ENCODE data around the gene ECHDC1.

Gene ECHDC1

DNA sequence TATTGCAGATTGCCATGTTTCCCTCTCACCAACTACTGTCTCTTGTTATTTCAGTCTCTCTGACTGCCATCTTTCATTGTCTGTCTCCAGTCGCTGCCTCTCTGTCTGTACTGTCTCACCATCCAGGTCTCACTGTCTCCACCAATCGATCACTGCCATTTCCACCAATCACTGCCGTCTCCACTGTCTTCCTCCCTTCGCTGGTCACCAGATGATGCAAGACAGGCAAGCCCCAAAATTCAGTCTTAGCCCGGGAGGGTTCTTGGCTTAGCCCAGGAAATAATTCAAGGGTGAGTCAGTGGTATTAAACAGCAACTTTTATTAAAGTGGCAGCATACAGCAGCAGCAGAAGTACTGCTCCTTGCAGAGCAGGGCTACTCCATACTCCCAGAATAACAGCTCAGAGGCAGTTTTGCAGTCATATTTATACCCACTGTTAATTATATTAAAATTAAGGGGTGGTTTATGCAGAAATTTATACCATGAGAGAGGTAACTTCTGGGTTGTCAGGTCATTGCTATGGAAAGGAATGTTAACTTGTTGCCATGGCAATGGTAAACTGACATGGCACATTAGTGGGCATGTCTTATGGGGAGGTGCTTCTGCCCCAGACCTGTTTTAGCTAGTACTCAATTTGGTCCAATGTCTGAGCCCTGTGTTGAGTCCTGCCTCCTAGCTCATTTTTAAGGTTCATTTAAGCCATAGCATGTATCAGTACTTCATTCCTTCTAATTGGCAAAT, 23.0 kb upstream of the ECHDC1 start:
- Histone ChIP-seq H3K9me3 (ENCODE audit: insufficient read depth, low read length, severe bottlenecking) (no peaks in the 10 kb centered on the region), H3K36me3 (ENCODE audit: insufficient read depth, low read length) (no peaks in the 10 kb centered on the region), H3K79me2 (ENCODE audit: insufficient read depth, low read length) (no peaks in the 10 kb centered on the region), H3K27me3 (ENCODE audit: insufficient read depth, low read length, poor library complexity) (no peaks in the 10 kb centered on the region), H2AFZ (ENCODE audit: low read depth, low read length) (no peak overlapping the region), H3K4me2 (ENCODE audit: insufficient read depth, low read length) (no peak overlapping the region), H3K4me1 (ENCODE audit: insufficient read depth, low read length) (no peaks in the 10 kb centered on the region), H3K27ac (ENCODE audit: low read length) (no peak overlapping the region), H3K4me3 (ENCODE audit: low read depth in 1 of 2, low read length in 2 of 2) (no peak overlapping the region), H4K20me1 (ENCODE audit: insufficient read depth, low read length) (no peaks in the 10 kb centered on the region), H3K9ac (ENCODE audit: low read depth, low read length) (no peak overlapping the region)
- no peak for TF ChIP-seq CTCF (IDR thresholded peaks at IDR 0.05; ENCODE audit: borderline replicate concordance, extremely low read depth, low read length, poor library complexity, severe bottlenecking)
- TF ChIP-seq EZH2 (IDR thresholded peaks at IDR 0.05; ENCODE audit: borderline replicate concordance, low read depth, low read length, severe bottlenecking): no peak
- no peak for DNase-seq
- no peak for ATAC-seq (ENCODE audit: insufficient read depth, low read depth)

GRCh38 chr6:127365874-127366273, 22.5 kb upstream of the ECHDC1 start:
- H4K20me1 ChIP-seq (ENCODE audit: insufficient read depth, low read length): no peaks in the 10 kb centered on the region
- no peaks in the 10 kb centered on the region for H3K4me1 ChIP-seq (ENCODE audit: insufficient read depth, low read length)
- H3K4me2 ChIP-seq (ENCODE audit: insufficient read depth, low read length): no peak overlapping the region
- DNase-seq (no peak), ATAC-seq (ENCODE audit: insufficient read depth, low read depth) (no peak)
- H3K36me3 ChIP-seq (ENCODE audit: insufficient read depth, low read length): no peaks in the 10 kb centered on the region
- no peaks in the 10 kb centered on the region for H3K79me2 ChIP-seq (ENCODE audit: insufficient read depth, low read length)
- TF ChIP-seq CTCF (IDR thresholded peaks at IDR 0.05; ENCODE audit: borderline replicate concordance, extremely low read depth, low read length, poor library complexity, severe bottlenecking) (no peak), EZH2 (IDR thresholded peaks at IDR 0.05; ENCODE audit: borderline replicate concordance, low read depth, low read length, severe bottlenecking) (no peak)
- no peak overlapping the region for H3K9ac ChIP-seq (ENCODE audit: low read depth, low read length)
- no peaks in the 10 kb centered on the region for H3K9me3 ChIP-seq (ENCODE audit: insufficient read depth, low read length, severe bottlenecking)
- H3K27ac ChIP-seq (ENCODE audit: low read length): no peak overlapping the region
- H2AFZ ChIP-seq (ENCODE audit: low read depth, low read length): no peak overlapping the region
- H3K27me3 ChIP-seq (ENCODE audit: insufficient read depth, low read length, poor library complexity): no peaks in the 10 kb centered on the region
- H3K4me3 ChIP-seq (ENCODE audit: low read depth in 1 of 2, low read length in 2 of 2): no peak overlapping the region

- H3K4me3 ChIP-seq (ENCODE audit: low read depth in 1 of 2, low read length in 2 of 2): no peak overlapping the region
- no peak for DNase-seq
- H2AFZ ChIP-seq (ENCODE audit: low read depth, low read length): no peak overlapping the region
- H3K79me2 ChIP-seq (ENCODE audit: insufficient read depth, low read length): 0 out of 2 replicates have a peak, but pooled peaks cover 5% of the 10 kb centered on the region
- H3K4me1 ChIP-seq (ENCODE audit: insufficient read depth, low read length): no peaks in the 10 kb centered on the region
- H3K36me3 ChIP-seq (ENCODE audit: insufficient read depth, low read length): no peaks in the 10 kb centered on the region
- TF ChIP-seq EZH2 (IDR thresholded peaks at IDR 0.05; ENCODE audit: borderline replicate concordance, low read depth, low read length, severe bottlenecking) (no peak), CTCF (IDR thresholded peaks at IDR 0.05; ENCODE audit: borderline replicate concordance, extremely low read depth, low read length, poor library complexity, severe bottlenecking) (no peak)
- H3K9ac ChIP-seq (ENCODE audit: low read depth, low read length): no peak overlapping the region
- H3K4me2 ChIP-seq (ENCODE audit: insufficient read depth, low read length): no peak overlapping the region
- no peak overlapping the region for H3K27ac ChIP-seq (ENCODE audit: low read length)
- no peaks in the 10 kb centered on the region for H3K27me3 ChIP-seq (ENCODE audit: insufficient read depth, low read length, poor library complexity)
- no peak for ATAC-seq (ENCODE audit: insufficient read depth, low read depth)
- no peaks in the 10 kb centered on the region for H4K20me1 ChIP-seq (ENCODE audit: insufficient read depth, low read length)
- no peaks in the 10 kb centered on the region for H3K9me3 ChIP-seq (ENCODE audit: insufficient read depth, low read length, severe bottlenecking)
These were observed 9.1 kb upstream of the ECHDC1 start for GRCh38 chr6:127352524-127352923.

Measured in DND-41 (cell line).